Stomach (tissue), 9 donors: Measurements from ENCODE around the gene XIAP. TPM values are rescaled to one million over a fixed set of nuclear protein-coding genes. Genes with fewer than 3 reads are reported as not detected.

Experiments used
- DNase-seq, 2 donors: peaks; one replicate each; pipeline versions ENCODE4 v3.0.0 to v3.0.0-alpha.2; 2013 to 2019
- H3K27ac ChIP-seq, 5 donors: fragments of 200-600 bp in 4 of 5; sonication (generic) in 4 of 5; one replicate each; pipeline ENCODE4 v1.5.1; 2013 to 2019; ENCODE audit warnings: mild to moderate bottlenecking in 1 of 5, moderate library complexity in 1 of 5
- H3K27me3 ChIP-seq, 3 donors: fragments of 200-600 bp; sonication (generic); one replicate each; pipeline ENCODE4 v1.5.1; 2017 to 2019; ENCODE audit warnings: mixed run types in 1 of 3
- H3K36me3 ChIP-seq, 4 donors: fragments of 200-600 bp; sonication (generic); 1 replicate in 3 of 4; 2 replicates in 1 of 4; pipeline ENCODE4 v1.5.1; 2016 to 2019
- H3K4me1 ChIP-seq, 4 donors: fragments of 200-600 bp; sonication (generic); one replicate each; pipeline ENCODE4 v1.5.1; 2016 to 2019
- H3K4me3 ChIP-seq, 4 donors: fragments of 200-600 bp; sonication (generic) in 3 of 4; one replicate each; pipeline ENCODE4 v1.5.1; 2016 to 2019; ENCODE audit warnings: mild to moderate bottlenecking in 1 of 4
- H3K9me3 ChIP-seq, 4 donors: fragments of 200-600 bp; sonication (generic); one replicate each; pipeline ENCODE4 v1.5.1; 2016 to 2019
- EP300 ChIP-seq: sonication (generic); formaldehyde crosslinking; IDR thresholded peaks from one replicate; pipeline ENCODE4 v1.6.1; 2017; ENCODE audit warnings: antibody characterized with exemption
- POLR2A ChIP-seq, 4 donors: fragments of 450-650 bp; IDR thresholded peaks; one replicate each; pipeline ENCODE4 v1.6.1; 2016; ENCODE audit warnings: antibody characterized with exemption in 4 of 4, control low read depth in 2 of 4, mild to moderate bottlenecking in 1 of 4, moderate library complexity in 1 of 4
- POLR2AphosphoS5 ChIP-seq, 3 donors: sonication (generic); formaldehyde crosslinking; IDR thresholded peaks; one replicate each; pipeline ENCODE4 v1.6.1; 2016; ENCODE audit warnings: antibody characterized with exemption in 3 of 3
- WGBS, 5 donors: extraction: QIAGEN DNeasy Blood & Tissue Kit in 3 of 5; methylation state at CpG; one replicate each; pipeline versions ENCODE4 v1.1.5 to v1.1.7; 2013 to 2018; 5-methylcytosine and 5-hydroxymethylcytosine counted together
- intact Hi-C: fragments of 100-400 bp; cut with DNase I; formaldehyde crosslinking; loops from one replicate; pipeline ENCODE4 v1.15.1; 2023; ENCODE audit warnings: low total_unique reads
- polyA plus RNA-seq, 3 donors: library from polyadenylated mRNA; stranded (reverse); fragments of 200-250 nt; gene quantifications; one replicate each; pipeline ENCODE4 v1.2.3, GENCODE V29; 2013
- total RNA-seq, 5 donors: library from RNA; depleted of rRNA; stranded (reverse); fragments of >200 nt; gene quantifications; one replicate each; pipeline versions ENCODE4 v1.1.0 to v1.2.3, GENCODE V29; 2014 to 2016
- TF ChIP-seq, protein P1 (sequence below), 7 experiments: fragments of 450-650 bp in 4 of 7; fragments of 200-600 bp in 3 of 7; sonication (generic) in 3 of 7; IDR thresholded peaks; one replicate each; pipeline ENCODE4 v1.5.1; 2016 to 2019; ENCODE audit warnings: antibody characterized with exemption in 7 of 7, control low read depth in 2 of 7, mild to moderate bottlenecking in 1 of 7
- donor health status: healthy with polysubstance abuse.
- donor health status: Bipolar disorder and iron deficiency.
- donor health status: healthy.

XIAP gene
- total and polyA plus RNA-seq, 8 donors, result 5.0 to 47.2 (median 10.3) TPM

DNA sequence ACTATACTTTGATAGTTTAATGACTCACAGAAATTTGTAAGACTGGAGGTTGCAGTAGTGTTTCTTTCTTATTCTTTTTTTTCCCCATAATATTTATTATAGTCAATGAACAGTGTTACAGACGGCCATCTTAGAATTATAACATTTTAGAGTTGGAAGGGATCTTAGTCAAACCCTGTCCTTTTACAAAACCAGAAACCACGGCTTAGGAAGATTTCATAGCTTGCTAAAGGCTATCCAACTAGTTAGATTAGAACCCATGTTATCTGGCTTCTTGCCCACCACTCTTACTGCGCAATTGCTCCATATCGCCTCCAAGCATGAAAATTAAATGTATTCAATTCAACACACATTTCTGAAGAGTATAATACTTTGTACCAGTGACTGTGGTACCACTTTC, 1.1 kb downstream of the XIAP start:
- no peaks in the 10 kb centered on the region for H3K27me3 ChIP-seq
- TF ChIP-seq POLR2AphosphoS5 (IDR thresholded peaks at IDR 0.05) (no peak), EP300 (no peak), POLR2A (IDR thresholded peaks at IDR 0.05) (no peak)
- TF ChIP-seq, protein P1, sequence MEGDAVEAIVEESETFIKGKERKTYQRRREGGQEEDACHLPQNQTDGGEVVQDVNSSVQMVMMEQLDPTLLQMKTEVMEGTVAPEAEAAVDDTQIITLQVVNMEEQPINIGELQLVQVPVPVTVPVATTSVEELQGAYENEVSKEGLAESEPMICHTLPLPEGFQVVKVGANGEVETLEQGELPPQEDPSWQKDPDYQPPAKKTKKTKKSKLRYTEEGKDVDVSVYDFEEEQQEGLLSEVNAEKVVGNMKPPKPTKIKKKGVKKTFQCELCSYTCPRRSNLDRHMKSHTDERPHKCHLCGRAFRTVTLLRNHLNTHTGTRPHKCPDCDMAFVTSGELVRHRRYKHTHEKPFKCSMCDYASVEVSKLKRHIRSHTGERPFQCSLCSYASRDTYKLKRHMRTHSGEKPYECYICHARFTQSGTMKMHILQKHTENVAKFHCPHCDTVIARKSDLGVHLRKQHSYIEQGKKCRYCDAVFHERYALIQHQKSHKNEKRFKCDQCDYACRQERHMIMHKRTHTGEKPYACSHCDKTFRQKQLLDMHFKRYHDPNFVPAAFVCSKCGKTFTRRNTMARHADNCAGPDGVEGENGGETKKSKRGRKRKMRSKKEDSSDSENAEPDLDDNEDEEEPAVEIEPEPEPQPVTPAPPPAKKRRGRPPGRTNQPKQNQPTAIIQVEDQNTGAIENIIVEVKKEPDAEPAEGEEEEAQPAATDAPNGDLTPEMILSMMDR (IDR thresholded peaks at IDR 0.05), result no peak
- intact Hi-C loops, result no loop called here
- H3K36me3 ChIP-seq, result no peaks in the 10 kb centered on the region
- H3K9me3 ChIP-seq, result no peaks in the 10 kb centered on the region
- 0 to 46% (median 9%) methylated on average over 4 of the region's 4 CpGs for WGBS, 5 donors
- H3K4me3 ChIP-seq, result peak overlapping the region; percentile 49 to 67 (median 56)
- peak overlapping the region in 4 of 5 donors; percentile 94 to 98 (median 95) for H3K27ac ChIP-seq
- peak in 1 of 2 donors; percentile 49 for DNase-seq
- peaks cover 0 to 27% (median 5%) of the 10 kb centered on the region in 4 donors for H3K4me1 ChIP-seq

GRCh38 chrX:123869488-123869887, 9.6 kb downstream of the XIAP start:
- intact Hi-C loops, result no loop called here
- no peaks in the 10 kb centered on the region for H3K36me3 ChIP-seq
- WGBS, 5 donors, result 68 to 100% (median 84%) methylated on average over 1 of the region's 1 CpG
- H3K4me3 ChIP-seq, result no peak overlapping the region
- DNase-seq, result no peak
- H3K27me3 ChIP-seq, result no peaks in the 10 kb centered on the region
- no peaks in the 10 kb centered on the region for H3K9me3 ChIP-seq
- peak overlapping the region in 1 of 5 donors; percentile 38 for H3K27ac ChIP-seq
- TF ChIP-seq POLR2A (IDR thresholded peaks at IDR 0.05), result no peak
- no peak for TF ChIP-seq POLR2AphosphoS5 (IDR thresholded peaks at IDR 0.05)
- no peak for TF ChIP-seq EP300
- TF ChIP-seq, protein P1 (IDR thresholded peaks at IDR 0.05), result no peak
- peaks cover 0 to 33% (median 12%) of the 10 kb centered on the region in 4 donors for H3K4me1 ChIP-seq

DNA sequence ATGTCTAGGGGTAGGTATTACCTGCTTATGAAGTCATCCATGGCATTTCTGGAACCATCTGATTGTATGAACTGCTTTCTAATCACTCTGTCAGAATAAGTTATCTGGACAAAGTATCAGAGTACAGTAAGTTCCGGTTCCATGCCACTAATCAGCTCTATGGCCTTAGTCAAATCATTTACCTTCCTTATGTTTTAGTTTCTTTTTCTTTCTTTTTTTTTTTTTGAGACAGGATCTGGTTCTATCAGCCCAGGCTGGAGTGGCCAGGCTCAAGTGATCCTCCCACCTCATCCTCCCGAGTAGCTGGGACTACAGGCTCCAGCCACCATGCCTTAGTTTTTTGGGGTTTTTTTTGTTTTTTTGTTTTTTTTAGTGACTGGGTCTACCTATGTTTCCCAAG, 11.5 kb downstream of the XIAP start:
- Histone ChIP-seq H3K27ac (peak overlapping the region in 3 of 5 donors; percentile 13 to 46 (median 24)), H3K9me3 (no peaks in the 10 kb centered on the region), H3K4me3 (no peak overlapping the region), H3K36me3 (no peaks in the 10 kb centered on the region), H3K4me1 (peaks cover 0 to 33% (median 14%) of the 10 kb centered on the region in 4 donors), H3K27me3 (no peaks in the 10 kb centered on the region)
- no peak for TF ChIP-seq POLR2AphosphoS5 (IDR thresholded peaks at IDR 0.05)
- TF ChIP-seq EP300, result no peak
- TF ChIP-seq, protein P1 (IDR thresholded peaks at IDR 0.05), result no peak
- TF ChIP-seq POLR2A (IDR thresholded peaks at IDR 0.05), result no peak
- intact Hi-C loops, result no loop called here
- DNase-seq, result peak in 1 of 2 donors; percentile 9
- WGBS, 5 donors, result 34 to 55% (median 47%) methylated on average over 1 to 2 of the region's 2 CpGs

GRCh38 chrX:123873956-123874355, 14.1 kb downstream of the XIAP start:
- H3K27ac ChIP-seq, result no peak overlapping the region
- H3K4me1 ChIP-seq, result peaks cover 0 to 45% (median 19%) of the 10 kb centered on the region in 4 donors
- no peaks in the 10 kb centered on the region for H3K9me3 ChIP-seq
- no peak overlapping the region for H3K4me3 ChIP-seq
- no peaks in the 10 kb centered on the region for H3K36me3 ChIP-seq
- no peak for DNase-seq
- intact Hi-C loops, result no loop called here
- 67 to 96% (median 74%) methylated on average over 1 of the region's 1 CpG for WGBS, 5 donors
- no peak for TF ChIP-seq POLR2AphosphoS5 (IDR thresholded peaks at IDR 0.05)
- no peaks in the 10 kb centered on the region for H3K27me3 ChIP-seq

DNA sequence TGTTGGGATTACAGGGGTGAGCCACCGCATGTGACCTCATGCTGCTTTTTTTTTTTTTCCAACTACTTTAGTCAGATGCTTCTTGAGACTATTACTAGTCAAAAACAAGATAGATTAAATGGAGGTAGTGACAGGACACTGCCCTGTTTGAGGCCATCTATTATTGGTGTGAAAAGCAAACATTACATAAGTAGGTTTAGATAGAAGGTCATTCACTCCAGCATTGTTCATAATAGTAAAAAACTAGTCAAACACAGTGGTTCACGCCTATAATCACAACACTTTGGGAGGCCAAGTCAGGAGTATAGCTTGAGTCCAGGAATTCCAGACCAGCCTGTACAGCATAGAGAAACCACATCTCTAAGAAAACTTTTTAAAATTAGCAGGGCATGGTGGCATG, 16.3 kb downstream of the XIAP start:
- TF ChIP-seq, protein P1 (IDR thresholded peaks at IDR 0.05), result no peak
- TF ChIP-seq POLR2A (IDR thresholded peaks at IDR 0.05) (no peak), POLR2AphosphoS5 (IDR thresholded peaks at IDR 0.05) (no peak), EP300 (no peak)
- H3K4me1 ChIP-seq, result peaks cover 0 to 33% (median 16%) of the 10 kb centered on the region in 4 donors
- no peaks in the 10 kb centered on the region for H3K27me3 ChIP-seq
- no peaks in the 10 kb centered on the region for H3K9me3 ChIP-seq
- intact Hi-C loops, result no loop called here
- H3K4me3 ChIP-seq, result no peak overlapping the region
- H3K36me3 ChIP-seq, result no peaks in the 10 kb centered on the region
- DNase-seq, result no peak
- no peak overlapping the region for H3K27ac ChIP-seq
- whole genome bisulfite sequencing, 5 donors, result 66 to 77% (median 68%) methylated on average over 2 of the region's 2 CpGs
